ENCODE measurements around the gene DEGS2. TPM values are rescaled to one million over a fixed set of nuclear protein-coding genes. Genes with fewer than 3 reads are reported as not detected.
"Not testable (repeated sequence)": the region's sequence is repeated elsewhere in the genome, so short reads cannot be mapped to it uniquely, and the experiment has no call there.

The DEGS2 gene
- polyA plus RNA-seq, 1 experiment = not detected

DNA sequence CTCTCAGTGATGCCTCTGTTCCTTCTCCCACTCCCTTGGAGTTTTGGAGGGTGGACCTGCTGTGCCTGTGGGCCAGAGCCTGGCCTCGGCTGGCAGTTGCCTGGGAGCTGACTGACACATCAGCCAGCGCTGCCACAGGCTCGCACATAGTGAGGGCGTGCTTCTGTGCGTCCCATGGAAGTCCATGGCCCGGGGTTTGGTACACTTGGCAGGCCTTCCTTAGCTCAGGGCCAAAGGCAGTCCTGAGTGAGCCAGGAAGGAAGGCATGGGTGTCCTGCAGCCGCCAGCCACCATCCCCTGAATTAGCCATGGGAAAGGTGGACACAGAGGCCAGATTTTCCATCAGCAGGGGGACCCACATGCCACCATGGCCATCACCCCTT, 1.1 kb upstream of the DEGS2 start:
- Histone ChIP-seq H3K27me3 (ENCODE audit: control insufficient read depth, insufficient read depth, low read length) (peaks cover 33% of the 10 kb centered on the region), H3K4me3 (ENCODE audit: low read depth, low read length) (no peak overlapping the region), H3K36me3 (ENCODE audit: control insufficient read depth, insufficient read depth, low read length) (no peaks in the 10 kb centered on the region)
- POLR2A ChIA-PET = no interaction called here
- TF ChIP-seq, protein P1, sequence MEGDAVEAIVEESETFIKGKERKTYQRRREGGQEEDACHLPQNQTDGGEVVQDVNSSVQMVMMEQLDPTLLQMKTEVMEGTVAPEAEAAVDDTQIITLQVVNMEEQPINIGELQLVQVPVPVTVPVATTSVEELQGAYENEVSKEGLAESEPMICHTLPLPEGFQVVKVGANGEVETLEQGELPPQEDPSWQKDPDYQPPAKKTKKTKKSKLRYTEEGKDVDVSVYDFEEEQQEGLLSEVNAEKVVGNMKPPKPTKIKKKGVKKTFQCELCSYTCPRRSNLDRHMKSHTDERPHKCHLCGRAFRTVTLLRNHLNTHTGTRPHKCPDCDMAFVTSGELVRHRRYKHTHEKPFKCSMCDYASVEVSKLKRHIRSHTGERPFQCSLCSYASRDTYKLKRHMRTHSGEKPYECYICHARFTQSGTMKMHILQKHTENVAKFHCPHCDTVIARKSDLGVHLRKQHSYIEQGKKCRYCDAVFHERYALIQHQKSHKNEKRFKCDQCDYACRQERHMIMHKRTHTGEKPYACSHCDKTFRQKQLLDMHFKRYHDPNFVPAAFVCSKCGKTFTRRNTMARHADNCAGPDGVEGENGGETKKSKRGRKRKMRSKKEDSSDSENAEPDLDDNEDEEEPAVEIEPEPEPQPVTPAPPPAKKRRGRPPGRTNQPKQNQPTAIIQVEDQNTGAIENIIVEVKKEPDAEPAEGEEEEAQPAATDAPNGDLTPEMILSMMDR (IDR thresholded peaks at IDR 0.05; ENCODE audit: insufficient read depth, low read depth, low read length) = no peak
- no peak for DNase-seq (ENCODE audit: low read depth)
- CTCF ChIA-PET = interaction anchor here (0.6 kb wide), 1 partner anchor 12 kb away, joined by 3 read pairs; no protein-coding TSS in a partner anchor

DNA sequence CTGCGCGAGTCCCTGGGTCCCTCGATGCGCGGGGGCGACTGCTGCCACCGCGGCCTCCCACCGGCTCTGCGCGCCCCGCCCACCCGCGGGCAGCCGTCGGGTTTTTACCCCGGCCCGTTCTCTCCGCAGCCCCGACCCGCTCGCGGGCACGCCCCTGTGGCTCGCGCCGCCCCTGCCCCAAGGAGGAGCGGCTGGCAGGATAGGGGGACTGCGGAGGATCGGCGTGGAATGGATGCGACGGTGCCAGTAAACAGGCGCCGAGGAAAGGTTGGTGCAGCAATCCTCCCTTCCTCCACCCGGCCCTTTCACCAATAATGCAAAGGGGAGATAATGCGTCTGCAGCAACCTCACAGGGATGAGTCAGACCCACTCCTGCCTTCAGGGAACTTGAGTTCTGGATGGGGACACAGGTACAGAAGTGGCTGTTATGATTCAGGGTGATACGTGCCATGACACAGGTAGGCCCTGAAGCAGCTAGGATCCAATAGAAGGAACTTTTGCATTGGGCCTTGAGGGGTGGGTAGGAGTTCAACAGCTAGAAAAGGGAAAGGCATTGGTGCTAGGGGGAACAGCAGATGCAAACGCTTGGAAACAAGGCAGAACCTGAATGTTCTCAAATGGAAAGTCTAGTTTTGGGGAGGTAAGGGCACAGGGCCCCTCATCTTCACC, 554 bp upstream of the DEGS2 start:
- TF ChIP-seq, protein P1 (IDR thresholded peaks at IDR 0.05; ENCODE audit: insufficient read depth, low read depth, low read length) = no peak
- no peak for DNase-seq (ENCODE audit: low read depth)
- ChIA-PET POLR2A (no interaction called here), CTCF (interaction anchor here (0.6 kb wide), 1 partner anchor 457 kb away, joined by 3 read pairs; no protein-coding TSS in a partner anchor)
- H3K36me3 ChIP-seq (ENCODE audit: control insufficient read depth, insufficient read depth, low read length) = no peaks in the 10 kb centered on the region
- H3K4me3 ChIP-seq (ENCODE audit: low read depth, low read length) = no peak overlapping the region
- peaks cover 32% of the 10 kb centered on the region for H3K27me3 ChIP-seq (ENCODE audit: control insufficient read depth, insufficient read depth, low read length)

DNA sequence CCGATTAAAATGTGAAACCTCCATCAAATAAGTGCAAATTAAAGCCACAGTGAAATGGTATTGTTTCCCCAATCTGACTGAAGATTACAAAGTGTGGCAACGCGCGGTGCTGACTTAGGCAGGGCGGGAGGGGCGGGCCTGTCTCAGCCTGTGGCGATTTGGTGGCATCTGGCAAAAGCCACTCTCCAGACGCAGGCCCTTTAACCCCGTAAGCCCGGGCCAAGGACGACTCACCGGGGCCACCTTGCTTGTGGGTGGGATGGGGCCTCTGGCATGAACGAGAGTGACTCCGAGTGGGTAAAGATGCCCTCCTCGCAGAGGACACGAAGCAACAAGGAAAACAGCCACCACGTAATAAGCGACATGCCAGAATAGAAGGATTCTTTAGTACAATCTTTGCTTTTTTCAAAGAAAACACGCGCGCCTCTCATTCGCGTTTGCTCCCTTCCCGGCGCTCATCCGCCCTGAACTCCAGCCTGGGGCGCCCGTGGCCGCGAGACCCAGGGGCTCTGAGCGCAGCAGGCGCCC, 815 bp downstream of the DEGS2 start:
- DNase-seq (ENCODE audit: low read depth) = no peak
- no peaks in the 10 kb centered on the region for H3K36me3 ChIP-seq (ENCODE audit: control insufficient read depth, insufficient read depth, low read length)
- no peak overlapping the region for H3K4me3 ChIP-seq (ENCODE audit: low read depth, low read length)
- H3K27me3 ChIP-seq (ENCODE audit: control insufficient read depth, insufficient read depth, low read length) = peaks cover 32% of the 10 kb centered on the region
- TF ChIP-seq, protein P1 (IDR thresholded peaks at IDR 0.05; ENCODE audit: insufficient read depth, low read depth, low read length) = no peak
- ChIA-PET POLR2A (no interaction called here), CTCF (no interaction called here)

DNA sequence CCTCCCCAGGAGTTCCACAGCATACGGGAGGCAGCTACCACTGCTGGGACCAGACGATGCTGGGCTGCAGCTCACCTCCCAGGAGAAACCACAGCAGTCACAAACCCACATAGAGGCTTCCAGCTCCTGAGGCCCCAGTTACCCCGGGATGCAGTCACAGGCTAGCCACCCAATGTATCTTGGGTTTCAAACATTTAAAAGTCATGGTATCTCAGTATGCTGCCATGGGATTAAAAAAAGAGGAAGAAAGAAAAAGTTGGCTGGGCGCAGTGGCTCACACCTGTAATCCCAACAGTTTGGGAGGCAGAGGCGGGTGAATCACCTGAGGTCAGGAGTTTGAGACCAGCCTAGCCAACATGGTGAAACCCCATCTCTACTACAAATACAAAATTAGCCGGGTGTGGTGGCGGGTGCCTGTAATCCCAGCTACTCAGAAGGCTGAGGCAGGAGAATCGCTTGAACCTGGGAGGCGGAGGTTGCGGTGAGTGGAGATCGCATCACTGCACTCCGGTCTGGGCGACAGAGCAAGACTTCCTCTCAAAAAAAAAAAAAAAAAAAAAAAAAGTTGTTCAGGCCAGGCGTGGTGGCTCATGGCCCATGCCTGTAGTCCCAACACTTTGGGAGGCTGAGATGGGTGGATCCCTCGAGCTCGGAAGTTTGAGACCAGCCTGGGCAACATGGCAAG, 1.8 kb downstream of the DEGS2 start:
- POLR2A ChIA-PET; H3K36me3 ChIP-seq (ENCODE audit: control insufficient read depth, insufficient read depth, low read length); H3K4me3 ChIP-seq (ENCODE audit: low read depth, low read length); DNase-seq (ENCODE audit: low read depth): not testable (repeated sequence)
- H3K27me3 ChIP-seq (ENCODE audit: control insufficient read depth, insufficient read depth, low read length) = peaks cover 32% of the 10 kb centered on the region
- CTCF ChIA-PET = interaction anchor here (0.5 to 1.7 kb wide), 5 partner anchors 11 to 594 kb away, joined by 3 to 6 read pairs (median 3); no protein-coding TSS in a partner anchor

DNA sequence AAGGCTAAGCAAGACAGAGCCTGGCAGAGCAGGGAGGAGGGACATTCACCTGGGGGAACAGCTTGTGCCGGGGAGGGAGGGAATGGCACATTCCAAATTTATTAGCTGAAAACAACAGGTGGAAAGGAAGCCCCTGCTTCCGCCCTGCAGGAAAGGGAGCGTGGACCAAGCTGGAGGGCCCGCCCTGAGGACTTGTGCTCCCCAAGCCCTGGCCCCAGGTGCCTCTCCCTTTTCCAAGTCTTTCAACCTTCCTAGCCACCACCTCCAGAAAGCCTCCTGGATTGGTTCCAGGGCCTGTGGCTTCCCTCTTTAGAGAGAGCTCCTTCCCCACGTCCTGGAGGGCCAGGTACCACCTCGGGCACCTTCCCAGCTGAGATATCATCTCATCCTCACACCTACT, 2.7 kb downstream of the DEGS2 start:
- DNase-seq (ENCODE audit: low read depth) = no peak
- TF ChIP-seq, protein P1 (IDR thresholded peaks at IDR 0.05; ENCODE audit: insufficient read depth, low read depth, low read length) = no peak
- POLR2A ChIA-PET = no interaction called here
- CTCF ChIA-PET = interaction anchor here (0.5 to 2.1 kb wide), 6 partner anchors 10 to 176 kb away, joined by 3 to 6 read pairs (median 3); no protein-coding TSS in a partner anchor
- Histone ChIP-seq H3K36me3 (ENCODE audit: control insufficient read depth, insufficient read depth, low read length) (no peaks in the 10 kb centered on the region), H3K27me3 (ENCODE audit: control insufficient read depth, insufficient read depth, low read length) (peaks cover 32% of the 10 kb centered on the region), H3K4me3 (ENCODE audit: low read depth, low read length) (no peak overlapping the region)

Measured in BJ (cell line).